GM06990 (cell line): ENCODE results near the gene RASL10B.
"Not testable (repeated sequence)": the region's sequence is repeated elsewhere in the genome, so short reads cannot be mapped to it uniquely, and the experiment has no call there.

ENCODE experiments used
- DNase-seq: peaks from one replicate; pipeline ENCODE4 v3.0.0-alpha.2; 2011; ENCODE audit not compliant: insufficient read length; ENCODE audit errors: extremely low read depth
- H3K27me3 ChIP-seq: replicated peaks from 2 replicates; pipeline ENCODE4 v1.6.0; 2011; ENCODE audit warnings: low read length; ENCODE audit not compliant: control insufficient read depth, insufficient read depth
- H3K36me3 ChIP-seq: 2 replicates; pipeline ENCODE4 v1.5.1; 2011; ENCODE audit warnings: low read length; ENCODE audit not compliant: control insufficient read depth, insufficient read depth
- H3K4me3 ChIP-seq: replicated peaks from 2 replicates; pipeline ENCODE4 v1.5.1; 2011; ENCODE audit warnings: low read depth, mild to moderate bottlenecking, control low read depth, low read length
- CTCF ChIP-seq: IDR thresholded peaks from 2 replicates; pipeline ENCODE4 v1.5.1; 2011; ENCODE audit warnings: low read length, control low read depth, mild to moderate bottlenecking, inconsistent platforms; ENCODE audit not compliant: insufficient read depth, poor library complexity, severe bottlenecking

RASL10B gene

GRCh38 chr17:35748341-35748841 lies 17.0 kb downstream of the RASL10B start:
- no peaks in the 10 kb centered on the region for H3K36me3 ChIP-seq
- H3K4me3 ChIP-seq: no peak overlapping the region
- no peak for TF ChIP-seq CTCF
- no peak for DNase-seq
- H3K27me3 ChIP-seq: peaks cover 2% of the 10 kb centered on the region; the same call in 1 of the 2 replicates

GRCh38 chr17:35748979-35749378 lies 17.5 kb downstream of the RASL10B start:
- H3K4me3 ChIP-seq: no peak overlapping the region
- DNase-seq: no peak
- TF ChIP-seq CTCF: no peak
- no peaks in the 10 kb centered on the region for H3K36me3 ChIP-seq
- peaks cover 2% of the 10 kb centered on the region; the same call in 1 of the 2 replicates for H3K27me3 ChIP-seq

- Histone ChIP-seq H3K36me3 (no peaks in the 10 kb centered on the region), H3K4me3 (no peak overlapping the region), H3K27me3 (peaks cover 2% of the 10 kb centered on the region; the same call in 1 of the 2 replicates)
- no peak for TF ChIP-seq CTCF
- no peak for DNase-seq
These were observed 18.3 kb downstream of the RASL10B start for GRCh38 chr17:35749560-35750412.

- peaks cover 2% of the 10 kb centered on the region; the same call in 1 of the 2 replicates for H3K27me3 ChIP-seq
- DNase-seq: no peak
- H3K4me3 ChIP-seq: no peak overlapping the region
- no peak for TF ChIP-seq CTCF
- H3K36me3 ChIP-seq: no peaks in the 10 kb centered on the region
These were observed 19.3 kb downstream of the RASL10B start for GRCh38 chr17:35750526-35751395.

GRCh38 chr17:35751541-35751940 lies 20.1 kb downstream of the RASL10B start:
- not testable (repeated sequence) for H3K4me3 ChIP-seq, DNase-seq, H3K27me3 ChIP-seq, H3K36me3 ChIP-seq

- DNase-seq: no peak
- Histone ChIP-seq H3K4me3 (no peak overlapping the region), H3K27me3 (peaks cover 2% of the 10 kb centered on the region; the same call in 1 of the 2 replicates), H3K36me3 (no peaks in the 10 kb centered on the region)
- TF ChIP-seq CTCF: no peak
These were observed 21.0 kb downstream of the RASL10B start for GRCh38 chr17:35752471-35752870.
